ENCODE measurements around the gene JAGN1. TPM values are rescaled to one million over a fixed set of nuclear protein-coding genes. Genes with fewer than 3 reads are reported as not detected.

JAGN1 gene
- total RNA-seq, 1 donor from 2014 or later = 30.9 TPM

DNA sequence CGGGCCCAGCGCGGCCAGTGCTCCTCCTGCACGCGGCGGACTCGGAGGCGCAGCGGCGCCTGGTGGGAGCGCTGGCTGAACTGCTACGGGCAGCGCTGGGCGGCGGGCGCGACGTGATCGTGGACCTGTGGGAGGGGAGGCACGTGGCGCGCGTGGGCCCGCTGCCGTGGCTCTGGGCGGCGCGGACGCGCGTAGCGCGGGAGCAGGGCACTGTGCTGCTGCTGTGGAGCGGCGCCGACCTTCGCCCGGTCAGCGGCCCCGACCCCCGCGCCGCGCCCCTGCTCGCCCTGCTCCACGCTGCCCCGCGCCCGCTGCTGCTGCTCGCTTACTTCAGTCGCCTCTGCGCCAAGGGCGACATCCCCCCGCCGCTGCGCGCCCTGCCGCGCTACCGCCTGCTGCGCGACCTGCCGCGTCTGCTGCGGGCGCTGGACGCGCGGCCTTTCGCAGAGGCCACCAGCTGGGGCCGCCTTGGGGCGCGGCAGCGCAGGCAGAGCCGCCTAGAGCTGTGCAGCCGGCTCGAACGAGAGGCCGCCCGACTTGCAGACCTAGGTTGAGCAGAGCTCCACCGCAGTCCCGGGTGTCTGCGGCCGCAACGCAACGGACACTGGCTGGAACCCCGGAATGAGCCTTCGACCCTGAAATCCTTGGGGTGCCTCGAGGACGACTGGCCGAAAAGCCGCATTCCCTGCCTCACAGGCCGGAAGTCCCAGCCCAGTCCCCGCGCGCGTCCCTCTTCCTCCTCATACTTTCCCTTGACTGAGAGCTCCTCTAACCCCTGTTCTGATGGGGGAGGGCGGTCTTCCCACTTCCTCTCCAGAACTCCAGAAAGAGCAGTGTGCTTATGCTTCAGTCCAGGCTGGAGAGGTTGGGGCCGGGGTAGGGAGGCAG, 25.1 kb downstream of the JAGN1 start:
- ChIA-PET POLR2A (interaction anchor here (2.1 to 2.3 kb wide), 2 partner anchors 17 to 25 kb away, joined by 11 to 13 read pairs; partner anchors contain the start of genes CRELD1 and JAGN1), CTCF (no interaction called here)
- peak; percentile 61 for ATAC-seq (ENCODE audit: low read depth)
- H3K4me3 Mint-ChIP-seq = peak overlapping the region; percentile 78
- H3K36me3 Mint-ChIP-seq (ENCODE audit: low read depth) = no peaks in the 10 kb centered on the region
- peaks cover 10% of the 10 kb centered on the region for H3K27me3 Mint-ChIP-seq
- H3K9me3 Mint-ChIP-seq = no peaks in the 10 kb centered on the region
- no peak overlapping the region for H3K27ac Mint-ChIP-seq
- peaks cover 17% of the 10 kb centered on the region for H3K4me1 Mint-ChIP-seq
- intact Hi-C loops (cut with micrococcal nuclease) = loop anchor here (1.0 to 2.0 kb wide), 2 partner anchors 17 to 25 kb away; partner anchors contain the start of genes CRELD1 and JAGN1
- TF ChIP-seq, protein P1, sequence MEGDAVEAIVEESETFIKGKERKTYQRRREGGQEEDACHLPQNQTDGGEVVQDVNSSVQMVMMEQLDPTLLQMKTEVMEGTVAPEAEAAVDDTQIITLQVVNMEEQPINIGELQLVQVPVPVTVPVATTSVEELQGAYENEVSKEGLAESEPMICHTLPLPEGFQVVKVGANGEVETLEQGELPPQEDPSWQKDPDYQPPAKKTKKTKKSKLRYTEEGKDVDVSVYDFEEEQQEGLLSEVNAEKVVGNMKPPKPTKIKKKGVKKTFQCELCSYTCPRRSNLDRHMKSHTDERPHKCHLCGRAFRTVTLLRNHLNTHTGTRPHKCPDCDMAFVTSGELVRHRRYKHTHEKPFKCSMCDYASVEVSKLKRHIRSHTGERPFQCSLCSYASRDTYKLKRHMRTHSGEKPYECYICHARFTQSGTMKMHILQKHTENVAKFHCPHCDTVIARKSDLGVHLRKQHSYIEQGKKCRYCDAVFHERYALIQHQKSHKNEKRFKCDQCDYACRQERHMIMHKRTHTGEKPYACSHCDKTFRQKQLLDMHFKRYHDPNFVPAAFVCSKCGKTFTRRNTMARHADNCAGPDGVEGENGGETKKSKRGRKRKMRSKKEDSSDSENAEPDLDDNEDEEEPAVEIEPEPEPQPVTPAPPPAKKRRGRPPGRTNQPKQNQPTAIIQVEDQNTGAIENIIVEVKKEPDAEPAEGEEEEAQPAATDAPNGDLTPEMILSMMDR (IDR thresholded peaks at IDR 0.05) = no peak
- DNase-seq = peak; percentile 22

DNA sequence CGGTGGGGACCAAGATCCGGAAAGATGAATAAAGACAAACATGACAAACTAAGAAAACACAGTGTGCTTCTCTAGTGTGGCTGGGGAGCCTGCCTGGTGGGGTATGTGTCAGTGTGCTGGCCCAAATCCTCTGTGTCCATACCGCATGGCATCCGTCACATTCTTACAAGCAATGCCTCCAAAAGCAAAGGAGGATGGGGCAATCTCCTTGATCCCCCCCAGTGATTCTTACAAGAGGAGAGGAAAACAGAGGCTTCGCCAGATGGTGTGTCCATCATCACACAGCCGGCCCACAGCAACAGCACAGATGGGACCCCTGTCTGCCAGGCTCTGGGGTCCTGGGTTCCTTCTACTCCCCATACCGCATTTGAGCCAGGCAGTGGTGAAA, 25.9 kb downstream of the JAGN1 start:
- DNase-seq = no peak
- ChIA-PET CTCF (no interaction called here), POLR2A (interaction anchor here (2.1 to 2.3 kb wide), 2 partner anchors 16 to 26 kb away, joined by 11 to 13 read pairs; partner anchors contain the start of genes CRELD1 and JAGN1)
- peaks cover 17% of the 10 kb centered on the region for H3K4me1 Mint-ChIP-seq
- H3K4me3 Mint-ChIP-seq = peak overlapping the region; percentile 64
- ATAC-seq (ENCODE audit: low read depth) = no peak
- intact Hi-C loops (cut with micrococcal nuclease) = loop anchor here (2.0 kb wide), 1 partner anchor 16 kb away; the partner anchor contains the start of gene CRELD1
- H3K9me3 Mint-ChIP-seq = no peaks in the 10 kb centered on the region
- peaks cover 7% of the 10 kb centered on the region for H3K27me3 Mint-ChIP-seq
- TF ChIP-seq, protein P1 (IDR thresholded peaks at IDR 0.05) = no peak
- H3K36me3 Mint-ChIP-seq (ENCODE audit: low read depth) = no peaks in the 10 kb centered on the region
- H3K27ac Mint-ChIP-seq = no peak overlapping the region

DNA sequence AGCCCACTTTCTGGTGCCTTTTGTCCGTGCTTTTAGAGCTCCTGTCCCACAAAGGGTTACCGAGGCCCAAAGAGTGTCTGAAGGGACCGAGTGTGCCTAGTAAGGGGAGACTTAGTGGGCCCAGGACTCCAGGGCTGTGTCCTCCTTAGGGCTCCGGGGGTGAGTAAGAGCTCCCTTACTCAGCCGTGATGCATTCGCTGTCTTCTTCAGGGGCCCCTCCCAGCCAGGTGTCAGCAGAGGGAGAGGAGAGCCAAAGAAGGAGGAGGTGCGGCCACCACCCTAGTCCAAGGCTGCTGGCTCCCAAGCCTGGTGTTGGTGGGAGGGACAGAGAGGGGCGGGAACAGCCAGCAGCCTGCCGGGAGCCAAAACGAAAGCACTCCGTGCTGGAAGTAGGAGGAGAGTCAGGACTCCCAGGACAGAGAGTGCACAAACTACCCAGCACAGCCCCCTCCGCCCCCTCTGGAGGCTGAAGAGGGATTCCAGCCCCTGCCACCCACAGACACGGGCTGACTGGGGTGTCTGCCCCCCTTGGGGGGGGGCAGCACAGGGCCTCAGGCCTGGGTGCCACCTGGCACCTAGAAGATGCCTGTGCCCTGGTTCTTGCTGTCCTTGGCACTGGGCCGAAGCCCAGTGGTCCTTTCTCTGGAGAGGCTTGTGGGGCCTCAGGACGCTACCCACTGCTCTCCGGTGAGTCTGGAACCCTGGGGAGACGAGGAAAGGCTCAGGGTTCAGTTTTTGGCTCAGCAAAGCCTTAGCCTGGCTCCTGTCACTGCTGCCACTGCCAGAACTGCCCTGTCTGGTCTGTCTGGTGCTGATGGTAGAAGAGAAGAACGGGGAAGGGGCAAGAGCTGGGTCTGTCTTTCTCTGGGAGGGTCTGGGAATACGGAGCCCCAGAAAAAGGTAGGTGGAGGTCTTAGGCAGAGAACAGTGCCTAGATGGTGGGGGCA, 26.6 kb downstream of the JAGN1 start, which contains the start of gene IL17RC:
Gene IL17RC (plus strand): TSS at position 365 of the 947 bp plus-strand sequence. CDS start 218 bp downstream, at position 583.
- Mint-ChIP-seq H3K4me1 (peaks cover 17% of the 10 kb centered on the region), H3K27ac (no peak within 1 kb of the TSS), H3K4me3 (peak within 1 kb of the TSS; percentile 78), H3K9me3 (no peaks in the 10 kb centered on the region), H3K27me3 (peaks cover 7% of the 10 kb centered on the region), H3K36me3 (ENCODE audit: low read depth) (no peaks in the 10 kb centered on the region)
- POLR2A ChIA-PET = interaction anchor here (2.1 to 2.3 kb wide), 2 partner anchors 15 to 26 kb away, joined by 11 to 13 read pairs; partner anchors contain the start of genes CRELD1 and JAGN1
- DNase-seq (no peak), ATAC-seq (ENCODE audit: low read depth) (peak; percentile 61)
- intact Hi-C loops (cut with micrococcal nuclease) = loop anchor here (2.0 kb wide), 1 partner anchor 16 kb away; the partner anchor contains the start of gene CRELD1
- CTCF ChIA-PET = no interaction called here
- TF ChIP-seq, protein P1 (IDR thresholded peaks at IDR 0.05) = no peak

DNA sequence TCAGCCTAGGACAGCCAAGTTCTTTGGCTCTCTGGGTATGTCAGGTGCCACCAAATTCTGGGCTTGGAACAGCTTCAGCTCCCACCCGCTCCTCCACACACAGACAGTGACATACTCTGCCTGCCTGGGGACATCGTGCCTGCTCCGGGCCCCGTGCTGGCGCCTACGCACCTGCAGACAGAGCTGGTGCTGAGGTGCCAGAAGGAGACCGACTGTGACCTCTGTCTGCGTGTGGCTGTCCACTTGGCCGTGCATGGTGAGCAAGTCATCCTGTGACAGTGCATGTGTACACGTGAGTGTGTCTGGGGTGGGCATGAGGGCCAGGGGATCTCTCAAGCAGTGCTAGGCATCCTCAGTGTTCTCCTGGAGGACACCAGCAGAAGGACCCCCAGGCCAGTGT, 27.4 kb downstream of the JAGN1 start:
- Mint-ChIP-seq H3K4me1 (peaks cover 17% of the 10 kb centered on the region), H3K27me3 (peaks cover 7% of the 10 kb centered on the region), H3K9me3 (no peaks in the 10 kb centered on the region), H3K4me3 (no peak overlapping the region), H3K36me3 (ENCODE audit: low read depth) (no peaks in the 10 kb centered on the region), H3K27ac (no peak overlapping the region)
- no peak for DNase-seq
- TF ChIP-seq, protein P1 (IDR thresholded peaks at IDR 0.05) = no peak
- CTCF ChIA-PET = no interaction called here
- POLR2A ChIA-PET = interaction anchor here (1.0 kb wide), 1 partner anchor 15 kb away, joined by 3 read pairs; the partner anchor contains the start of gene CRELD1
- ATAC-seq (ENCODE audit: low read depth) = no peak
- intact Hi-C loops (cut with micrococcal nuclease) = loop anchor here (2.0 kb wide), 1 partner anchor 15 kb away; the partner anchor contains the start of gene CRELD1

Measured in activated B cell treated with CpG ODN at 0.5 μM for 24 hours (primary cell).